ENCODE measurements around the gene VMP1.

Gene VMP1

GRCh38 chr17:59671386-59671785, 36.1 kb upstream of the VMP1 start:
- no peak overlapping the region for H3K27ac ChIP-seq
- H3K36me3 ChIP-seq, result peaks cover 52 to 59% (median 54%) of the 10 kb centered on the region in 3 donors

GRCh38 chr17:59675231-59675630, 32.2 kb upstream of the VMP1 start:
- no peak overlapping the region for H3K27ac ChIP-seq
- H3K36me3 ChIP-seq, result peaks cover 64 to 77% (median 64%) of the 10 kb centered on the region in 3 donors
- H3K9me3 ChIP-seq, result no peaks in the 10 kb centered on the region
- H3K27me3 ChIP-seq, result no peaks in the 10 kb centered on the region
- intact Hi-C loops (cut with DNase I; ENCODE audit: low total_unique reads), result no loop called here
- H3K4me1 ChIP-seq, result peaks cover 0 to 12% (median 0%) of the 10 kb centered on the region in 4 donors
- no peak for DNase-seq
- no peak overlapping the region for H3K4me3 ChIP-seq
- no peak for TF ChIP-seq CTCF (IDR thresholded peaks at IDR 0.05)

More at GRCh38 chr17:59671386-59671785, 36.1 kb upstream of the VMP1 start:
- intact Hi-C loops (cut with DNase I; ENCODE audit: low total_unique reads), result no loop called here
- H3K9me3 ChIP-seq, result no peaks in the 10 kb centered on the region
- no peaks in the 10 kb centered on the region for H3K27me3 ChIP-seq
- DNase-seq, result no peak
- no peak for TF ChIP-seq CTCF (IDR thresholded peaks at IDR 0.05)
- H3K4me1 ChIP-seq, result peaks cover 0 to 22% (median 7%) of the 10 kb centered on the region in 4 donors
- H3K4me3 ChIP-seq, result no peak overlapping the region

GRCh38 chr17:59676716-59677115, 30.7 kb upstream of the VMP1 start:
- Histone ChIP-seq H3K4me3 (no peak overlapping the region), H3K36me3 (peaks cover 79 to 92% (median 79%) of the 10 kb centered on the region in 3 donors), H3K27ac (no peak overlapping the region), H3K4me1 (peaks cover 0 to 15% (median 0%) of the 10 kb centered on the region in 4 donors), H3K9me3 (no peaks in the 10 kb centered on the region), H3K27me3 (no peaks in the 10 kb centered on the region)
- no peak for TF ChIP-seq CTCF (IDR thresholded peaks at IDR 0.05)
- DNase-seq, result no peak
- intact Hi-C loops (cut with DNase I; ENCODE audit: low total_unique reads), result no loop called here

GRCh38 chr17:59678918-59679317, 28.5 kb upstream of the VMP1 start:
- Histone ChIP-seq H3K4me1 (peaks cover 0 to 15% (median 0%) of the 10 kb centered on the region in 4 donors), H3K27ac (no peak overlapping the region), H3K9me3 (no peaks in the 10 kb centered on the region), H3K4me3 (no peak overlapping the region), H3K27me3 (no peaks in the 10 kb centered on the region), H3K36me3 (peaks cover 91 to 96% (median 95%) of the 10 kb centered on the region in 3 donors)
- intact Hi-C loops (cut with DNase I; ENCODE audit: low total_unique reads), result no loop called here
- TF ChIP-seq CTCF (IDR thresholded peaks at IDR 0.05), result no peak
- DNase-seq, result no peak

GRCh38 chr17:59680314-59680713, 27.1 kb upstream of the VMP1 start:
- peaks cover 93 to 97% (median 96%) of the 10 kb centered on the region in 3 donors for H3K36me3 ChIP-seq
- no peaks in the 10 kb centered on the region for H3K27me3 ChIP-seq
- TF ChIP-seq CTCF (IDR thresholded peaks at IDR 0.05), result no peak
- no peak overlapping the region for H3K4me3 ChIP-seq
- no peak for DNase-seq
- intact Hi-C loops (cut with DNase I; ENCODE audit: low total_unique reads), result no loop called here
- no peaks in the 10 kb centered on the region for H3K9me3 ChIP-seq
- peaks cover 0 to 15% (median 0%) of the 10 kb centered on the region in 4 donors for H3K4me1 ChIP-seq
- H3K27ac ChIP-seq, result no peak overlapping the region

GRCh38 chr17:59683283-59683682, 24.2 kb upstream of the VMP1 start:
- Histone ChIP-seq H3K27me3 (no peaks in the 10 kb centered on the region), H3K4me3 (no peak overlapping the region), H3K4me1 (peaks cover 0 to 9% (median 0%) of the 10 kb centered on the region in 4 donors), H3K27ac (no peak overlapping the region), H3K36me3 (peaks cover 86 to 94% (median 89%) of the 10 kb centered on the region in 3 donors), H3K9me3 (no peaks in the 10 kb centered on the region)
- DNase-seq, result no peak
- intact Hi-C loops (cut with DNase I; ENCODE audit: low total_unique reads), result no loop called here
- TF ChIP-seq CTCF (IDR thresholded peaks at IDR 0.05), result no peak

Data from tibial artery (tissue), 4 donors.